BLaER1 (cell line): ENCODE data around the gene ABCC4.

ENCODE experiments used
- H3K27ac ChIP-seq: shearing (Covaris generic); formaldehyde crosslinking; 2 replicates; pipeline ENCODE4 v1.8.1; 2022
- H3K27me3 ChIP-seq: shearing (Covaris generic); formaldehyde crosslinking; 2 replicates; pipeline ENCODE4 v1.8.1; 2022
- H3K36me3 ChIP-seq: shearing (Covaris generic); formaldehyde crosslinking; 2 replicates; pipeline ENCODE4 v1.8.1; 2022
- H3K4me1 ChIP-seq: shearing (Covaris generic); formaldehyde crosslinking; 2 replicates; pipeline ENCODE4 v1.8.1; 2022
- H3K4me2 ChIP-seq: shearing (Covaris generic); formaldehyde crosslinking; 2 replicates; pipeline ENCODE4 v1.8.1; 2022
- H3K4me3 ChIP-seq: shearing (Covaris generic); formaldehyde crosslinking; 2 replicates; pipeline ENCODE4 v1.8.1; 2022
- H3K9ac ChIP-seq: shearing (Covaris generic); formaldehyde crosslinking; 2 replicates; pipeline ENCODE4 v1.8.1; 2022
- H3K9me3 ChIP-seq: shearing (Covaris generic); formaldehyde crosslinking; 2 replicates; pipeline ENCODE4 v1.8.1; 2022
- H4K20me1 ChIP-seq: shearing (Covaris generic); formaldehyde crosslinking; 2 replicates; pipeline ENCODE4 v1.8.1; 2022
- Cebpa-rat ChIP-seq: shearing (Covaris generic); IDR thresholded peaks from 2 replicates; pipeline ENCODE4 v1.8.1; 2022

ABCC4 gene

GRCh38 chr13:95224064-95224463, 77.2 kb downstream of the ABCC4 start:
- H3K27me3 ChIP-seq = no peaks in the 10 kb centered on the region
- peaks cover 53% of the 10 kb centered on the region for H3K4me1 ChIP-seq
- no peak overlapping the region for H3K27ac ChIP-seq
- H3K4me2 ChIP-seq = no peak overlapping the region
- no peak overlapping the region for H3K9ac ChIP-seq
- no peak for TF ChIP-seq Cebpa-rat
- H3K4me3 ChIP-seq = no peak overlapping the region
- H3K9me3 ChIP-seq = no peaks in the 10 kb centered on the region
- peaks cover 6% of the 10 kb centered on the region; the same call in 1 of the 2 replicates for H3K36me3 ChIP-seq
- no peaks in the 10 kb centered on the region for H4K20me1 ChIP-seq

DNA sequence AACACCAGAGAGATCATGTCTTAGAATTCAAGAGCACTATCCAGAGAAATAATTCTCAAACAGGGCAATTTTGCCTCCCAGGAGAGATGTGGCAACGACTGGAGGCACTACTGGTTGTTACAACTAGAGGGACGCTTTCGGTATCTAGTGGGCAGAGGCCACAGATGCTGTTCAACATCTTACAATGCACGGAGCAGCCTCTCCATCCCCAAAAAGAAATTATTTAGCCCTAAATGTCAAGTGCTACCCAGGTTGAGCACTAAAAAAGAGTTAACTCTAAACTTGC, 78.6 kb downstream of the ABCC4 start:
- peaks cover 47% of the 10 kb centered on the region for H3K4me1 ChIP-seq
- H3K9me3 ChIP-seq = no peaks in the 10 kb centered on the region
- no peak overlapping the region for H3K9ac ChIP-seq
- no peak overlapping the region for H3K27ac ChIP-seq
- no peak overlapping the region for H3K4me3 ChIP-seq
- no peaks in the 10 kb centered on the region for H4K20me1 ChIP-seq
- H3K4me2 ChIP-seq = peak overlapping the region; percentile 49
- H3K36me3 ChIP-seq = 0 out of 2 replicates have a peak, but pooled peaks cover 7% of the 10 kb centered on the region
- no peaks in the 10 kb centered on the region for H3K27me3 ChIP-seq
- no peak for TF ChIP-seq Cebpa-rat

DNA sequence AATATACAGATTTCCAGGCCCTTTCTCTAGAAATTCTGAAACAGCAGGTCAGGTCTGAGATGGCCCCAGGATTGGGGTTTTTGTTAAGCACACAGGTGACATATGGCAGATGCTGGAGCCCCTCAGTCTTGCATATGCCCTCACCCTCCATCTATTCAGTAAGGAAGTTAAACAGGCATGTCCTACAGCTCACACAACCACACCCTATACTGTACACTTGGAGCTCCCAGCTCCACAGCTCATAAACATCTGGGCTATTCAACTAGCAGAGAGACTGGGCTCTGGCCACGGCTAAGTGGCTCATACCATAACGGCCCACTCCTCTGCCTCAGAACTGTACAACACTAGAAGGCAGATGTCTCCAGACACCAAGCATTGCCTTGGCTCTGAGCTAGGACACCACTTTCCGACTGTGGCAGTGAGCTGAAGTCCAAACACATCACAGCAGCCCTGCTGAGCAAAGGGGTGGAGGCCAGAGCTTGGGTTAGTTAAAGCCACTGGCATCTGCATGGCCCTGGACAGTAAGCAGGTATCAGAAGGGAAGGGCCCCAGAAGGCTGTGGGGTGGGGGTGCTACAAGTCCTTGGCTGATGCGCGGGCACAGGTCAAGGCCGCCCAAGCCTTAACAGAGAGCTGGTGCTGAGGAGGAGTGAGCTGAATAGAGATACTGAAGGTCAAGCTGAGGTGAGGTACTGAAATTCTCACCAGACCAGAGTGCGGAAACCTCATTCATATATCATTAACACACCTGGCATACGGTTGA, 79.1 kb downstream of the ABCC4 start:
- peaks cover 42% of the 10 kb centered on the region for H3K4me1 ChIP-seq
- H4K20me1 ChIP-seq = no peaks in the 10 kb centered on the region
- TF ChIP-seq Cebpa-rat = no peak
- H3K36me3 ChIP-seq = 0 out of 2 replicates have a peak, but pooled peaks cover 7% of the 10 kb centered on the region
- no peak overlapping the region for H3K4me3 ChIP-seq
- no peaks in the 10 kb centered on the region for H3K9me3 ChIP-seq
- H3K4me2 ChIP-seq = peak overlapping the region; percentile 49
- no peak overlapping the region for H3K9ac ChIP-seq
- no peak overlapping the region for H3K27ac ChIP-seq
- no peaks in the 10 kb centered on the region for H3K27me3 ChIP-seq

- no peaks in the 10 kb centered on the region for H4K20me1 ChIP-seq
- H3K36me3 ChIP-seq = 0 out of 2 replicates have a peak, but pooled peaks cover 7% of the 10 kb centered on the region
- H3K4me1 ChIP-seq = peaks cover 38% of the 10 kb centered on the region
- H3K9ac ChIP-seq = no peak overlapping the region
- no peaks in the 10 kb centered on the region for H3K27me3 ChIP-seq
- no peak overlapping the region for H3K4me3 ChIP-seq
- no peak overlapping the region for H3K27ac ChIP-seq
- H3K4me2 ChIP-seq = peak overlapping the region; percentile 61
- no peaks in the 10 kb centered on the region for H3K9me3 ChIP-seq
- no peak for TF ChIP-seq Cebpa-rat
Measured at GRCh38 chr13:95220611-95221010, 80.6 kb downstream of the ABCC4 start.

DNA sequence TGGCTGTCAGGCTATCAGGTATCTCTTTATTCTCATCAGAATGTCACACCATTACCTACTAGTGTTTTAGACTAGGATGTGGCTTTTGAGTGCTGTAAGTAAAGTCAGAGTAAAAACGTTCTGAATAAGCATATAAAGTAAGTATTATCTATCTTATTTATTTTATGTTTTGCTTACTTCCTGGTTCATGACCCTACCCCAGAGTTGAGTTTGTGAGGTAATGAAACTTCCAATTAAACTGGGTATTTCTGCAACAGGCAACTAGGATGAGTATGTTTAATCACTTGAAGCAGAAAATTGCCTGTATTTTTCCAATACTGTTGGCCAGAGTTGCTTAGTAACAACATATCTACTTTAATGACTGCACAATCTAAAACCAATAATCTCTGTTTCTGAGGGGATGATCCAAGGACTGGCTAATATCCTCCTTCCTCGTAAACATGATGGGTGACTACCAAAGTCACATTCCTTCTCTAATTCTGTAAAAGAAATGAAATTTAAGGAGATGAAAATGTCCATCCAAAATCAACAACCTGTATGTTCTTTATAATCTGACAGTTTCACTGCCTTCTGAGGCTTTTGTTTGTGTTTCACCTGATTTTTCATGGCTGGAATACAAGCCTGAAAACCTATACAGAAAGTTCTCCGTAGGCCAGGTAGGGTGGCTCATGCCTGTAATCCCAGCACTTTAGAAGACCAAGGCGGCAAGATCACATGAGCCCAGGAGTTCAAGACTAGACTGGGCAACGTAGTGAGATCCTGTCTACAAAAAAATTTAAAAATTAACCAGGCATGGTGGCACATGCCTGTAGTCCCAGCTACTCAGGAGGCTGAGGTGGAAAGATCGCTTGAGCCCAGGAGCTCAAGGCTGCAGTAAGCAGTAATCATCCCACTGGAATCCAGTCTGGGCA, 83.1 kb downstream of the ABCC4 start:
- Histone ChIP-seq H3K27ac (no peak overlapping the region), H4K20me1 (no peaks in the 10 kb centered on the region), H3K36me3 (0 out of 2 replicates have a peak, but pooled peaks cover 7% of the 10 kb centered on the region), H3K9ac (no peak overlapping the region), H3K4me3 (no peak overlapping the region), H3K4me1 (peaks cover 52% of the 10 kb centered on the region), H3K27me3 (no peaks in the 10 kb centered on the region), H3K4me2 (no peak overlapping the region), H3K9me3 (no peaks in the 10 kb centered on the region)
- no peak for TF ChIP-seq Cebpa-rat

- Histone ChIP-seq H3K4me1 (peaks cover 36% of the 10 kb centered on the region), H3K4me3 (no peak overlapping the region), H3K9me3 (no peaks in the 10 kb centered on the region), H3K27me3 (no peaks in the 10 kb centered on the region), H3K36me3 (0 out of 2 replicates have a peak, but pooled peaks cover 7% of the 10 kb centered on the region), H3K27ac (no peak overlapping the region), H4K20me1 (no peaks in the 10 kb centered on the region), H3K4me2 (no peak overlapping the region), H3K9ac (no peak overlapping the region)
- no peak for TF ChIP-seq Cebpa-rat
Measured at GRCh38 chr13:95216182-95216581, 85.1 kb downstream of the ABCC4 start.

DNA sequence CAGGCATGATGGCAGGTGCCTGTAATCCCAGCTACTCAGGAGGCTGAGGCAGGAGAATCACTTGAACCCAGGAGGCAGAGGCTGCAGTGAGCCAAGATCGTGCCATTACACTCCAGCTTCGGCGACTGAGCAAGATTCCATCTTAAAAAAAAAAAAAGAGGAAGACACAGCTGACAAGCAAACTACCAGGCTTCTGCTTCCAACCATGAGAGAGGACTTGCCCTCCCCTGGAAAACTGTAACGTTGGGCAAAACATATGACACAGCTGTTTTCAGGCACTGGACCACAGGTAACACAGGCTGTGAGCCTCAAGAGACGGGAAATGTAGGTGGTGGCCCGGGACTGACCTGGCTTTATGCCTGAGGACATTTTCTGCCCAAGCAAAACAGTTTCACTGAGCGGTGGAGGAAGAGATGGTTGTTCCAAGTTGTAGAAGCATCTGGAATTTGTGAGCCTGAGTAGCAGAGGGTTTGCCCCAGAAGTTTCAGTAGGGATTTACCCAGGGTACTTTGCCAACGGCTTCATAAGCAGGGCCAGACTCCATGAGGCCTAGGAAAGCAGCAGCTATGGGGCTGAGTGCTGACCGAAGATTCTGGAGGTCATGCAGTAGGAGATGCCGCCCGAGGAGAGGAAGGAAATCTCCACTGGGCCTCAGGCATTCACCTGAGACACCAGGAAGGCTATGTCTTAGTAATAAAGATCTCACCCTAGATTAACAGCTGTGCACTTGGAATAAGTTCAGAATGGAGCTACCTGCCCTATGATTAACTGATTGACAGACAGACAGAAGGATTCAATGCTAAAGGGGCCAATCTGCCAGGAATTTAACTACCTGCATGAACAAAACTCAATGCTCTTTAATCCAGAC, 88.0 kb downstream of the ABCC4 start:
- H3K9ac ChIP-seq = peak overlapping the region; percentile 34; the same call in 1 of the 2 replicates
- no peaks in the 10 kb centered on the region for H3K9me3 ChIP-seq
- H3K36me3 ChIP-seq = peaks cover 13% of the 10 kb centered on the region
- H4K20me1 ChIP-seq = no peaks in the 10 kb centered on the region
- no peak overlapping the region for H3K4me3 ChIP-seq
- no peaks in the 10 kb centered on the region for H3K27me3 ChIP-seq
- TF ChIP-seq Cebpa-rat = no peak
- H3K27ac ChIP-seq = peak overlapping the region; percentile 59
- peaks cover 36% of the 10 kb centered on the region for H3K4me1 ChIP-seq
- peak overlapping the region; percentile 63 for H3K4me2 ChIP-seq

DNA sequence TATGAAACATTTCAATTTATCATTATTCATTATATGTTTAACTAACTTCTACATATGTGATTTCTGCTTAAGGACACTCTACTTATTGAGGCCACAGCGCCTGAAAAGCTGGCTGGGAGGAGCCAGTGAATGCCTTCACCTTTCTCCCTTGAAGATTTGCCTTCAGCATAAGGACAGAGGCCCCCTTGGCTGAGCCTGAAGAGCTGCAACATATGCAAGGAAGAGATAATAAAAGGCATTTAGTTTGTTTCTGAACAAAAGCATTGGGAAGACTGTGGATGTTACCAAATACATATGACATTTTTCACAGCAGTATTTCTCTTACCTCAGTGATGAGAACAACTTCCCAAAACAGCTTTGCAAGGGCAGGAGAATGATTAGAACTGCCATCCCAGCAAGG, 92.1 kb downstream of the ABCC4 start:
- Histone ChIP-seq H4K20me1 (no peaks in the 10 kb centered on the region), H3K36me3 (peaks cover 39% of the 10 kb centered on the region), H3K9me3 (no peaks in the 10 kb centered on the region), H3K4me1 (peaks cover 44% of the 10 kb centered on the region), H3K4me2 (peak overlapping the region; percentile 89), H3K27ac (peak overlapping the region; percentile 19; the same call in 1 of the 2 replicates), H3K27me3 (no peaks in the 10 kb centered on the region), H3K4me3 (no peak overlapping the region), H3K9ac (no peak overlapping the region)
- TF ChIP-seq Cebpa-rat = no peak

GRCh38 chr13:95207769-95208366, 93.4 kb downstream of the ABCC4 start:
- Histone ChIP-seq H3K9ac (peak overlapping the region; percentile 55; the same call in 1 of the 2 replicates), H3K4me1 (peaks cover 32% of the 10 kb centered on the region), H4K20me1 (no peaks in the 10 kb centered on the region), H3K4me3 (peak overlapping the region; percentile 46), H3K27ac (peak overlapping the region; percentile 53; the same call in 1 of the 2 replicates), H3K9me3 (no peaks in the 10 kb centered on the region), H3K36me3 (peaks cover 52% of the 10 kb centered on the region), H3K4me2 (peak overlapping the region; percentile 89), H3K27me3 (no peaks in the 10 kb centered on the region)
- no peak for TF ChIP-seq Cebpa-rat
